ENCODE results near the gene CD63. TPM values are rescaled to one million over a fixed set of nuclear protein-coding genes. Genes with fewer than 3 reads are reported as not detected.
"Not testable (repeated sequence)": the region's sequence is repeated elsewhere in the genome, so short reads cannot be mapped to it uniquely, and the experiment has no call there.

The CD63 gene
- total RNA-seq, 3 donors from 2014 or later, result 540 to 910 (median 777) TPM

DNA sequence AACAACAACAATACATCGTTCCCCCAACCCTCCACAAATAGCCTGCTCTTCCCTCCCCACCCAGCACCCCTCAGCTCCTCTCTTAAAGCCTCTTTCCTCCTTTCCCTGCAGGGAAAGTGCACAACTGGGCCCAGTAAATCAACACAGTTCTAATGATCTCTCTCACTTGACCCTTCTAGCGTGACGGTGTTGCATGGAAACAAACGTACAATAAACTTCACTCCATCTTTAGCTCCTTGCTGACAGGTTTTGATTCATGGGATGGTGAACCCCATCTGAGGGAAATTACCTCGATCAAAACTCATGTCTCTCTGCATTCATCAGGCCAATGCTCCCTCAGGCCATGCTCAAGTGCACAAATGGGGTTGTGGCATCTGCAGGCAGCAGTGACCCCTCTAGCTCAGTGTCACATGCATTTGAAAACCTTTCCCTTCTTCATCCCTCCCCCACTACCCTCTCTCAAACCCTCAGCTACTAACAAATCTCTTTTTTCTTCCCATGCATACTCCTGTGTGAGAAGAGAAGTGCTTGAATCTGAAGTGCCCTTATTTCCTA is 37.0 kb upstream of the CD63 start:
- TF ChIP-seq POLR2AphosphoS5 (IDR thresholded peaks at IDR 0.05) (no peak), POLR2A (IDR thresholded peaks at IDR 0.05) (no peak)
- TF ChIP-seq, protein P1, sequence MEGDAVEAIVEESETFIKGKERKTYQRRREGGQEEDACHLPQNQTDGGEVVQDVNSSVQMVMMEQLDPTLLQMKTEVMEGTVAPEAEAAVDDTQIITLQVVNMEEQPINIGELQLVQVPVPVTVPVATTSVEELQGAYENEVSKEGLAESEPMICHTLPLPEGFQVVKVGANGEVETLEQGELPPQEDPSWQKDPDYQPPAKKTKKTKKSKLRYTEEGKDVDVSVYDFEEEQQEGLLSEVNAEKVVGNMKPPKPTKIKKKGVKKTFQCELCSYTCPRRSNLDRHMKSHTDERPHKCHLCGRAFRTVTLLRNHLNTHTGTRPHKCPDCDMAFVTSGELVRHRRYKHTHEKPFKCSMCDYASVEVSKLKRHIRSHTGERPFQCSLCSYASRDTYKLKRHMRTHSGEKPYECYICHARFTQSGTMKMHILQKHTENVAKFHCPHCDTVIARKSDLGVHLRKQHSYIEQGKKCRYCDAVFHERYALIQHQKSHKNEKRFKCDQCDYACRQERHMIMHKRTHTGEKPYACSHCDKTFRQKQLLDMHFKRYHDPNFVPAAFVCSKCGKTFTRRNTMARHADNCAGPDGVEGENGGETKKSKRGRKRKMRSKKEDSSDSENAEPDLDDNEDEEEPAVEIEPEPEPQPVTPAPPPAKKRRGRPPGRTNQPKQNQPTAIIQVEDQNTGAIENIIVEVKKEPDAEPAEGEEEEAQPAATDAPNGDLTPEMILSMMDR (IDR thresholded peaks at IDR 0.05), result no peak
- intact Hi-C loops (cut with DNase I; ENCODE audit: low total_unique reads), result no loop called here
- no peaks in the 10 kb centered on the region for H3K4me1 ChIP-seq
- H3K27ac ChIP-seq, result no peak overlapping the region
- H3K4me3 ChIP-seq, result no peak overlapping the region
- H3K9me3 ChIP-seq, result no peaks in the 10 kb centered on the region
- DNase-seq (ENCODE audit: low spot score in 2 of 2), result no peak
- no peaks in the 10 kb centered on the region for H3K27me3 ChIP-seq
- no peaks in the 10 kb centered on the region for H3K36me3 ChIP-seq

DNA sequence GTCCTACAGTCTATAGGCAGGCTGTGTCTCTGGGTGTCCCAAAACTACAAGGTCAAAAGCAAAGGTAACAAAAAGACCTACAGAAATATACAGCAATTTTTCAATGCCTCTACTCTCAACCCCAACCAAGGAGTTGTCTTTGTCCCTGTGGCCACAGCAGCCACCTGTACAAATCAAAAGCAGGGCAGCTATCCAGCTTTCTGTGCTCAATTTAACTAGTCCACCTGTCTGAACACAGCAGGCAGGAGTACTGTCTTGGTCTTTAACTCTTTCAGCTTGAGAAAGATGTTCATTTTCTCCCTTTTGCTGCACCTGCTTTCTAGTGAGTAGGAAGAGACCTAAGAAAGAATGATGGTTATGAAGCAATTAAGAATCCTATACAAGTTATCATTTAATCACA is 33.8 kb upstream of the CD63 start:
- intact Hi-C loops (cut with DNase I; ENCODE audit: low total_unique reads), result no loop called here
- no peaks in the 10 kb centered on the region for H3K36me3 ChIP-seq
- H3K9me3 ChIP-seq, result no peaks in the 10 kb centered on the region
- H3K4me1 ChIP-seq, result no peaks in the 10 kb centered on the region
- H3K4me3 ChIP-seq, result no peak overlapping the region
- no peak for DNase-seq (ENCODE audit: low spot score in 2 of 2)
- no peak for TF ChIP-seq POLR2A (IDR thresholded peaks at IDR 0.05)
- TF ChIP-seq, protein P1 (IDR thresholded peaks at IDR 0.05), result no peak
- TF ChIP-seq POLR2AphosphoS5 (IDR thresholded peaks at IDR 0.05), result no peak
- H3K27ac ChIP-seq, result no peak overlapping the region
- no peaks in the 10 kb centered on the region for H3K27me3 ChIP-seq

DNA sequence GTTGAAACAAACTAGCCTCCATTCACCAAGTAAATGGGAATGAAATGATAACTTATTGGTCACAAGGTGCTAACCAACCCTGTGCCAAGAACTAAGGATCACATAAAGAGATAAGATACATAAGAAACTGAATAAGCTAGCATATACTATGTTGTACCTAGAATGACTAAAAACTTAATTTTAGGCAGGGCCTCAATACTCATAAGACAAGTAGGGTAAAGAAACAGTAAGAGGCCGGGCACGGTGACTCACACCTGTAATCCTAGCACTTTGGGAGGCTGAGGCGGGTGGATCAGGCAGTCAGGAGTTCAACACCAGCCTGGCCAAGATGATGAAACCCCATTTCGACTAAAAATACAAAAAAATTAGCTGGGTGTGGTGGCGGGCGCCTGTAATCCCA is 31.9 kb upstream of the CD63 start:
- no peak overlapping the region for H3K4me3 ChIP-seq
- H3K36me3 ChIP-seq, result no peaks in the 10 kb centered on the region
- no peaks in the 10 kb centered on the region for H3K9me3 ChIP-seq
- H3K27me3 ChIP-seq, result no peaks in the 10 kb centered on the region
- no peak overlapping the region for H3K27ac ChIP-seq
- intact Hi-C loops (cut with DNase I; ENCODE audit: low total_unique reads), result no loop called here
- TF ChIP-seq POLR2AphosphoS5 (IDR thresholded peaks at IDR 0.05) (no peak), POLR2A (IDR thresholded peaks at IDR 0.05) (no peak)
- TF ChIP-seq, protein P1 (IDR thresholded peaks at IDR 0.05), result no peak
- no peaks in the 10 kb centered on the region for H3K4me1 ChIP-seq
- DNase-seq (ENCODE audit: low spot score in 2 of 2), result no peak

DNA sequence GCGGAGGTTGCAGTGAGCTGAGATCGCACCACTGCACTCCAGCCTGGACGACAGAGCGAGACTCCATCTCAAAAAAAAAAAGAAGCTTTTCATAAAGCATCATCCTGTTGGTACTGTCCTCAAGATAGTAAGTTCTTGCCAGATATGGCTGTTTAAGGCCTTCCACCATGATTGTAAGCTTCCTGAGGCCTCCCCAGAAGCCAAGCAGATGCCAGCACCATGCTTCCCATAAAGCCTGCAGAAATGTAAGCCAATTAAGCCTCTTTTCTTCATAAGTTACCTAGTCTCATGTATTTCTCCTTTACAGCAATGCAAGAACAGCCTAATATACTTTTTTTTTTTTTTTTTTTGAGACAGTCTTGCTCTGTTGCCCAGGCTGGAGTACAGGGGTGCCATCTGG is 29.8 kb upstream of the CD63 start:
- intact Hi-C loops (cut with DNase I; ENCODE audit: low total_unique reads), result not testable (repeated sequence)

GRCh38 chr12:55757701-55758100 is 28.9 kb upstream of the CD63 start:
- Histone ChIP-seq H3K9me3 (no peaks in the 10 kb centered on the region), H3K36me3 (peaks cover 3% of the 10 kb centered on the region), H3K27ac (no peak overlapping the region), H3K27me3 (no peaks in the 10 kb centered on the region), H3K4me3 (no peak overlapping the region), H3K4me1 (no peaks in the 10 kb centered on the region)
- intact Hi-C loops (cut with DNase I; ENCODE audit: low total_unique reads), result no loop called here
- TF ChIP-seq POLR2AphosphoS5 (IDR thresholded peaks at IDR 0.05), result no peak
- no peak for TF ChIP-seq POLR2A (IDR thresholded peaks at IDR 0.05)
- TF ChIP-seq, protein P1 (IDR thresholded peaks at IDR 0.05), result no peak
- DNase-seq (ENCODE audit: low spot score in 2 of 2), result no peak

More for the DNA sequence above, 29.8 kb upstream of the CD63 start:
- not testable (repeated sequence) for H3K27ac ChIP-seq; DNase-seq (ENCODE audit: low spot score in 2 of 2); H3K9me3 ChIP-seq; H3K27me3 ChIP-seq; H3K4me1 ChIP-seq; H3K36me3 ChIP-seq; H3K4me3 ChIP-seq

GRCh38 chr12:55755246-55755645 is 26.4 kb upstream of the CD63 start:
- H3K27ac ChIP-seq, result no peak overlapping the region

More at GRCh38 chr12:55755246-55755645, 26.4 kb upstream of the CD63 start:
- TF ChIP-seq POLR2AphosphoS5 (IDR thresholded peaks at IDR 0.05), result no peak
- no peak overlapping the region for H3K4me3 ChIP-seq
- no peaks in the 10 kb centered on the region for H3K27me3 ChIP-seq
- H3K4me1 ChIP-seq, result no peaks in the 10 kb centered on the region
- H3K36me3 ChIP-seq, result peaks cover 3% of the 10 kb centered on the region
- no peaks in the 10 kb centered on the region for H3K9me3 ChIP-seq
- no peak for DNase-seq (ENCODE audit: low spot score in 2 of 2)
- intact Hi-C loops (cut with DNase I; ENCODE audit: low total_unique reads), result no loop called here

All from breast epithelium (tissue), 4 donors.